ENCODE measurements around the gene TENM3. TPM values are rescaled to one million over a fixed set of nuclear protein-coding genes. Genes with fewer than 3 reads are reported as not detected.

Gene TENM3
- total RNA-seq, 4 donors from 2014 or later: 5.9 to 61.5 (median 24.6) TPM

GRCh38 chr4:182799515-182800215 is 556.5 kb downstream of the TENM3 start:
- Histone ChIP-seq H3K4me3 (no peak overlapping the region), H3K27me3 (no peaks in the 10 kb centered on the region), H3K36me3 (no peaks in the 10 kb centered on the region), H3K9me3 (no peaks in the 10 kb centered on the region), H3K4me1 (no peaks in the 10 kb centered on the region), H3K27ac (no peak overlapping the region)
- TF ChIP-seq, protein P1, sequence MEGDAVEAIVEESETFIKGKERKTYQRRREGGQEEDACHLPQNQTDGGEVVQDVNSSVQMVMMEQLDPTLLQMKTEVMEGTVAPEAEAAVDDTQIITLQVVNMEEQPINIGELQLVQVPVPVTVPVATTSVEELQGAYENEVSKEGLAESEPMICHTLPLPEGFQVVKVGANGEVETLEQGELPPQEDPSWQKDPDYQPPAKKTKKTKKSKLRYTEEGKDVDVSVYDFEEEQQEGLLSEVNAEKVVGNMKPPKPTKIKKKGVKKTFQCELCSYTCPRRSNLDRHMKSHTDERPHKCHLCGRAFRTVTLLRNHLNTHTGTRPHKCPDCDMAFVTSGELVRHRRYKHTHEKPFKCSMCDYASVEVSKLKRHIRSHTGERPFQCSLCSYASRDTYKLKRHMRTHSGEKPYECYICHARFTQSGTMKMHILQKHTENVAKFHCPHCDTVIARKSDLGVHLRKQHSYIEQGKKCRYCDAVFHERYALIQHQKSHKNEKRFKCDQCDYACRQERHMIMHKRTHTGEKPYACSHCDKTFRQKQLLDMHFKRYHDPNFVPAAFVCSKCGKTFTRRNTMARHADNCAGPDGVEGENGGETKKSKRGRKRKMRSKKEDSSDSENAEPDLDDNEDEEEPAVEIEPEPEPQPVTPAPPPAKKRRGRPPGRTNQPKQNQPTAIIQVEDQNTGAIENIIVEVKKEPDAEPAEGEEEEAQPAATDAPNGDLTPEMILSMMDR (IDR thresholded peaks at IDR 0.05): no peak
- no peak for TF ChIP-seq POLR2A (IDR thresholded peaks at IDR 0.05)
- no peak for DNase-seq
- intact Hi-C loops (cut with DNase I; ENCODE audit: low total_unique reads): no loop called here

DNA sequence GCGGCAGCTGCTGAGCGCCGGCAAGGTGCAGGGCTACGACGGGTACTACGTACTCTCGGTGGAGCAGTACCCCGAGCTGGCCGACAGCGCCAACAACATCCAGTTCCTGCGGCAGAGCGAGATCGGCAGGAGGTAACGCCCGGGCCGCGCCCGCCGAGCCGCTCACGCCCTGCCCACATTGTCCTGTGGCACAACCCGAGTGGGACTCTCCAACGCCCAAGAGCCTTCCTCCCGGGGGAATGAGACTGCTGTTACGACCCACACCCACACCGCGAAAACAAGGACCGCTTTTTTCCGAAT is 557.0 kb downstream of the TENM3 start:
- H3K27me3 ChIP-seq: no peaks in the 10 kb centered on the region
- TF ChIP-seq, protein P1 (IDR thresholded peaks at IDR 0.05): no peak
- H3K27ac ChIP-seq: no peak overlapping the region
- H3K4me1 ChIP-seq: no peaks in the 10 kb centered on the region
- intact Hi-C loops (cut with DNase I; ENCODE audit: low total_unique reads): no loop called here
- H3K9me3 ChIP-seq: no peaks in the 10 kb centered on the region
- H3K4me3 ChIP-seq: no peak overlapping the region
- H3K36me3 ChIP-seq: no peaks in the 10 kb centered on the region
- no peak for DNase-seq

DNA sequence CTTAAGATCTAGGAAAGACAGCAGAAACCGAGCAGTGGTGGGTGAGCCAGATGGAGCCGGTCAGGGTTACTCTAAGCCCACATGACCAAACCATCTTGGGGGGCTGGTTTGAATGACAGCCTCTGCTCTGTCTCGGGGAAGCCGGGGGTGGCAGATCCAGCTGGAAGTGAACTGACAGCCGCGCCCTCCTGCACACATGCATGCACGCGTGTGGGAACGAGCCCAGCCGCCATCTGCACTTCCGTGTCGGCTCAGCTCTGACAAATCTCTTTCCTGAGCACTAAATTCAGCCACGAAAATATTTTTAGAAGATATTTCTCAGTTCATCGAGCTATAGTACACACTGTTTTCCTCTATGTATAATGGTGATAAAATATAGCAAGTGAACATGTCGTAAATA is 558.4 kb downstream of the TENM3 start:
- Histone ChIP-seq H3K27me3 (no peaks in the 10 kb centered on the region), H3K27ac (no peak overlapping the region), H3K4me1 (no peaks in the 10 kb centered on the region), H3K36me3 (no peaks in the 10 kb centered on the region), H3K4me3 (no peak overlapping the region), H3K9me3 (no peaks in the 10 kb centered on the region)
- TF ChIP-seq, protein P1 (IDR thresholded peaks at IDR 0.05): no peak
- TF ChIP-seq POLR2A (IDR thresholded peaks at IDR 0.05): no peak
- intact Hi-C loops (cut with DNase I; ENCODE audit: low total_unique reads): no loop called here
- DNase-seq: no peak

- intact Hi-C loops (cut with DNase I; ENCODE audit: low total_unique reads): no loop called here
- H3K27ac ChIP-seq: no peak overlapping the region
- H3K27me3 ChIP-seq: no peaks in the 10 kb centered on the region
- no peaks in the 10 kb centered on the region for H3K9me3 ChIP-seq
- H3K4me3 ChIP-seq: no peak overlapping the region
- no peaks in the 10 kb centered on the region for H3K4me1 ChIP-seq
- H3K36me3 ChIP-seq: no peaks in the 10 kb centered on the region
- TF ChIP-seq, protein P1 (IDR thresholded peaks at IDR 0.05): no peak
- TF ChIP-seq POLR2A (IDR thresholded peaks at IDR 0.05): no peak
- no peak for DNase-seq
These were observed 559.4 kb downstream of the TENM3 start for GRCh38 chr4:182802621-182803020.

DNA sequence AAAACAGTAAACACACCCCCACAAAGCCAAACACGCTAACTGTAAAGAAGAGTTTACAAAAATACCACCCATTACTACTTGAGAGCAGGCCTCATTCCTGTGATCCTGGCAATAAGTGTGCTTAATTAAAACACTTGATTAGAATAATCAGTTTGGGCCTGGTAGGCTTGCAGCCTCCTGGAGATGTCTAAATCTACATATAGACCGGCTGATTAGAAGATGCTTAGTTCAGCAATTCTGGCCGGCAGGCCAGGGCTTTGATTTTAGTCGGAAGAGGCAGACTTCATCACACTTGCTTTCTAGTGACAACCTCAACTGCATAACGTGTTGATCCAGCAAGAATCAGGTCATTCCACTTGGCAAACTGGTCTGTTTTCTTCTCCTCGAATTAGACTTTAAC is 560.0 kb downstream of the TENM3 start:
- Histone ChIP-seq H3K36me3 (no peaks in the 10 kb centered on the region), H3K27ac (no peak overlapping the region), H3K4me3 (no peak overlapping the region), H3K27me3 (no peaks in the 10 kb centered on the region), H3K9me3 (no peaks in the 10 kb centered on the region), H3K4me1 (no peaks in the 10 kb centered on the region)
- DNase-seq: no peak
- TF ChIP-seq POLR2A (IDR thresholded peaks at IDR 0.05): no peak
- TF ChIP-seq, protein P1 (IDR thresholded peaks at IDR 0.05): no peak
- intact Hi-C loops (cut with DNase I; ENCODE audit: low total_unique reads): no loop called here

Data from uterus (tissue), 4 donors.